ENCODE results near the gene GABPB2. TPM values are rescaled to one million over a fixed set of nuclear protein-coding genes. Genes with fewer than 3 reads are reported as not detected.

GABPB2 gene
- total RNA-seq, 4 donors from 2014 or later, result 20.6 to 28.5 (median 21.6) TPM

GRCh38 chr1:151165281-151165737, 94.7 kb downstream of the GABPB2 start:
- 0 to 18% methylated on average over 7 of the region's 15 CpGs for WGBS, 2 donors (ENCODE audit: low coverage in 1 of 2)
- H3K36me3 ChIP-seq, result peaks cover 0 to 51% of the 10 kb centered on the region in 2 donors
- TF ChIP-seq POLR2AphosphoS5 (IDR thresholded peaks at IDR 0.05), result no peak
- TF ChIP-seq CTCF (IDR thresholded peaks at IDR 0.05), result no peak
- TF ChIP-seq EP300 (IDR thresholded peaks at IDR 0.05), result no peak
- no peak for TF ChIP-seq POLR2A (IDR thresholded peaks at IDR 0.05)

GRCh38 chr1:151165738-151166504, 95.4 kb downstream of the GABPB2 start, which contains the start of the genes LYSMD1 and SCNM1:
TSS of gene LYSMD1 (minus strand) at chr1:151165902. CDS start at chr1:151165258, 644 bp downstream.
TSS of gene SCNM1 (plus strand) at chr1:151166144. CDS start at chr1:151166153, 9 bp downstream.
- Histone ChIP-seq H3K4me1 (peaks cover 4 to 54% (median 22%) of the 10 kb centered on the region in 3 donors), H3K27ac (peak within 1 kb of the TSS; percentile 84 to 96 (median 90)), H3K9me3 (no peaks in the 10 kb centered on the region), H3K27me3 (no peaks in the 10 kb centered on the region), H3K36me3 (peaks cover 0 to 45% of the 10 kb centered on the region in 2 donors), H3K4me3 (peak within 1 kb of the TSS; percentile 70 to 96)
- peak; percentile 95 for ATAC-seq
- 0 to 1% methylated on average over 18 to 20 of the region's 38 CpGs for WGBS, 2 donors (ENCODE audit: low coverage in 1 of 2)
- TF ChIP-seq CTCF (IDR thresholded peaks at IDR 0.05), result peak in 3 of 4 experiments; percentile 25 to 62 (median 45)
- peak in 1 of 2 donors; percentile 30 for TF ChIP-seq POLR2A (IDR thresholded peaks at IDR 0.05)
- TF ChIP-seq POLR2AphosphoS5 (IDR thresholded peaks at IDR 0.05), result peak; percentile 97
- no peak for TF ChIP-seq EP300 (IDR thresholded peaks at IDR 0.05)

More at GRCh38 chr1:151165281-151165737, 94.7 kb downstream of the GABPB2 start:
- peak; percentile 68 for ATAC-seq
- Histone ChIP-seq H3K27ac (peak overlapping the region; percentile 84 to 96 (median 90)), H3K4me1 (peaks cover 4 to 60% (median 22%) of the 10 kb centered on the region in 3 donors), H3K27me3 (no peaks in the 10 kb centered on the region), H3K9me3 (no peaks in the 10 kb centered on the region), H3K4me3 (peak overlapping the region; percentile 70 to 96)

- peak overlapping the region; percentile 70 to 96 for H3K4me3 ChIP-seq
- H3K27ac ChIP-seq, result peak overlapping the region; percentile 76 to 96 (median 90)
- no peaks in the 10 kb centered on the region for H3K9me3 ChIP-seq
- ATAC-seq, result no peak
- H3K4me1 ChIP-seq, result peaks cover 4 to 52% (median 22%) of the 10 kb centered on the region in 3 donors
- TF ChIP-seq POLR2AphosphoS5 (IDR thresholded peaks at IDR 0.05) (no peak), CTCF (IDR thresholded peaks at IDR 0.05) (no peak), EP300 (IDR thresholded peaks at IDR 0.05) (no peak), POLR2A (IDR thresholded peaks at IDR 0.05) (no peak)
- 0% methylated on average over 4 to 10 of the region's 15 CpGs for WGBS, 2 donors (ENCODE audit: low coverage in 1 of 2)
- H3K36me3 ChIP-seq, result peaks cover 0 to 39% of the 10 kb centered on the region in 2 donors
- H3K27me3 ChIP-seq, result no peaks in the 10 kb centered on the region
Observed at GRCh38 chr1:151166505-151166956, 96.0 kb downstream of the GABPB2 start.

GRCh38 chr1:151167116-151167515, 96.6 kb downstream of the GABPB2 start:
- no peaks in the 10 kb centered on the region for H3K27me3 ChIP-seq
- no peaks in the 10 kb centered on the region for H3K9me3 ChIP-seq
- no peak for TF ChIP-seq POLR2AphosphoS5 (IDR thresholded peaks at IDR 0.05)
- TF ChIP-seq CTCF (IDR thresholded peaks at IDR 0.05), result no peak
- no peak for TF ChIP-seq POLR2A (IDR thresholded peaks at IDR 0.05)
- no peak for TF ChIP-seq EP300 (IDR thresholded peaks at IDR 0.05)
- ATAC-seq, result no peak
- peak overlapping the region in 1 of 2 donors; percentile 70 for H3K4me3 ChIP-seq
- peaks cover 4 to 50% (median 22%) of the 10 kb centered on the region in 3 donors for H3K4me1 ChIP-seq
- WGBS, 2 donors (ENCODE audit: low coverage in 1 of 2), result 79% methylated on average over 5 of the region's 6 CpGs; no CpG with 5 or more reads in 1 of the 2 donors
- H3K36me3 ChIP-seq, result peaks cover 0 to 36% of the 10 kb centered on the region in 2 donors
- peak overlapping the region in 2 of 4 donors; percentile 90 for H3K27ac ChIP-seq

Data from gastroesophageal sphincter (tissue), 4 donors.